ENCODE results near the gene CCDC24. TPM values are rescaled to one million over a fixed set of nuclear protein-coding genes. Genes with fewer than 3 reads are reported as not detected.

Gene CCDC24
- total RNA-seq, 2 experiments from 2014 or later: 8.9 to 9.2 TPM

DNA sequence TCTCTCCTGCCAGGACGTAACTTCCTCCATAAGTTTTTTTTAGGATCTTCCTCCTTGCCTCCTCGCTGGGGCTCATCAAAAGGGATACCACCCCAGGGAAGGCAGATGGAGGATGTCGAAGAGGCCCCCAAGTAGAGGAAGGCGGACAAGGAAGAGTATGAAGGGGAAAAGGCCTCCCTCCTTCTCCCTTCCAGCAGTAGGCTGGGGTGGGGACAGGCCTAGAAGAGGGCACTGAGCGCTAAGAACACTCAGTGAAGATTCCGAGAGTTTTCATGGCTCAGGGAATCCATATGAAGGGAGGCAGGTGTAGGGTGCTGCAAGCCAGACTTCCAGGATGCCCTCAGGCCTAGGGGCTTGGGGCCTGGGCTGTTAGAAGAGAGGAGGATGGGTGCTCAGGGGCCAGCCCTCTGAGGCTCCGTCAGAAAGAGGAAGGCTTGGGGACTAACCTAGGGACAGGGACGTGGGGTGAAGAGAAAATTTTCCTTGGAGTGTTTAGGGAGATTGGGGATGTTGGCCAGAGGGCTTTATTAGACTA is 41.7 kb downstream of the CCDC24 start:
- H3K36me3 ChIP-seq (ENCODE audit: insufficient read depth, low read length): no peaks in the 10 kb centered on the region
- POLR2A ChIA-PET: no interaction called here
- TF ChIP-seq, protein P1, sequence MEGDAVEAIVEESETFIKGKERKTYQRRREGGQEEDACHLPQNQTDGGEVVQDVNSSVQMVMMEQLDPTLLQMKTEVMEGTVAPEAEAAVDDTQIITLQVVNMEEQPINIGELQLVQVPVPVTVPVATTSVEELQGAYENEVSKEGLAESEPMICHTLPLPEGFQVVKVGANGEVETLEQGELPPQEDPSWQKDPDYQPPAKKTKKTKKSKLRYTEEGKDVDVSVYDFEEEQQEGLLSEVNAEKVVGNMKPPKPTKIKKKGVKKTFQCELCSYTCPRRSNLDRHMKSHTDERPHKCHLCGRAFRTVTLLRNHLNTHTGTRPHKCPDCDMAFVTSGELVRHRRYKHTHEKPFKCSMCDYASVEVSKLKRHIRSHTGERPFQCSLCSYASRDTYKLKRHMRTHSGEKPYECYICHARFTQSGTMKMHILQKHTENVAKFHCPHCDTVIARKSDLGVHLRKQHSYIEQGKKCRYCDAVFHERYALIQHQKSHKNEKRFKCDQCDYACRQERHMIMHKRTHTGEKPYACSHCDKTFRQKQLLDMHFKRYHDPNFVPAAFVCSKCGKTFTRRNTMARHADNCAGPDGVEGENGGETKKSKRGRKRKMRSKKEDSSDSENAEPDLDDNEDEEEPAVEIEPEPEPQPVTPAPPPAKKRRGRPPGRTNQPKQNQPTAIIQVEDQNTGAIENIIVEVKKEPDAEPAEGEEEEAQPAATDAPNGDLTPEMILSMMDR (conservative IDR thresholded peaks at IDR 0.05; ENCODE audit: low read length): no peak
- TF ChIP-seq EZH2phosphoT487 (IDR thresholded peaks at IDR 0.05; ENCODE audit: borderline replicate concordance, low read depth, low read length): no peak
- no peak overlapping the region for H3K4me3 ChIP-seq (ENCODE audit: low read depth, low read length, poor library complexity, severe bottlenecking)
- H3K9me2 ChIP-seq (ENCODE audit: insufficient read depth, low read length): no peaks in the 10 kb centered on the region
- no TSS peak for BruUV-seq (replicated peaks)
- CTCF ChIA-PET (ENCODE audit: unreplicated experiment): no interaction called here
- H3K9me3 ChIP-seq (ENCODE audit: low read length): no peaks in the 10 kb centered on the region
- intact Hi-C loops (cut with micrococcal nuclease; ENCODE audit: unreplicated experiment): no loop called here
- peak overlapping the region; percentile 98; the same call in 1 of the 2 replicates for H3K4me2 ChIP-seq (ENCODE audit: low read length)
- H4K20me1 ChIP-seq (ENCODE audit: insufficient read depth, low read length): no peaks in the 10 kb centered on the region
- DNase-seq (ENCODE audit: low spot score): no peak
- no peak overlapping the region for H3K27ac ChIP-seq (ENCODE audit: low read depth, low read length, poor library complexity, severe bottlenecking)
- H2AFZ ChIP-seq (ENCODE audit: low read length): no peak overlapping the region
- peaks cover 32% of the 10 kb centered on the region for H3K4me1 ChIP-seq (ENCODE audit: insufficient read depth, low read length, poor library complexity, severe bottlenecking)
- H3K79me2 ChIP-seq (ENCODE audit: insufficient read depth, low read depth, low read length): no peaks in the 10 kb centered on the region

DNA sequence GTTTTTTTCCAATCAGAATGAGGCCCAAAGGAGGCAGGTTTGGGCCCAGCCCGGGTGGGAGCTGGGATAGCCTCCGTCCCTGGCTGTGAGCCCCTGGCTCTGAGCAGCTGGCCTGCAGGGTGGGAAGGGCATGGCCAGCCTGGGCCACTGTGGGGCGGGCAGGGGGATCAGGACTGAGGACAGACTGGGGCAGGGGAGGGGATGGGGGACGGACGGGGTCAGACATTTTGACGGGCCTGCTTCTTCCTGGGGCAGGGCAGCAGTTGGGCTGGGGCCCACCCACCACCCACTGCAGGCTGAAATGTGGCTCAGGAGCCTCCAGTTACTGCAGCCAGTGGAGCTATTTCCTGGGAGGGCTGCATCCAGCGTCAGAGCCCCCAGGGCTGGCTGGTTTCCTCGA is 42.4 kb downstream of the CCDC24 start:
- Histone ChIP-seq H3K4me3 (ENCODE audit: low read depth, low read length, poor library complexity, severe bottlenecking) (no peak overlapping the region), H3K4me1 (ENCODE audit: insufficient read depth, low read length, poor library complexity, severe bottlenecking) (peaks cover 26% of the 10 kb centered on the region), H4K20me1 (ENCODE audit: insufficient read depth, low read length) (no peaks in the 10 kb centered on the region), H3K79me2 (ENCODE audit: insufficient read depth, low read depth, low read length) (no peaks in the 10 kb centered on the region), H3K4me2 (ENCODE audit: low read length) (no peak overlapping the region), H3K36me3 (ENCODE audit: insufficient read depth, low read length) (no peaks in the 10 kb centered on the region), H3K9me3 (ENCODE audit: low read length) (no peaks in the 10 kb centered on the region), H3K27ac (ENCODE audit: low read depth, low read length, poor library complexity, severe bottlenecking) (no peak overlapping the region), H3K9me2 (ENCODE audit: insufficient read depth, low read length) (no peaks in the 10 kb centered on the region), H2AFZ (ENCODE audit: low read length) (no peak overlapping the region)
- BruUV-seq (replicated peaks): no TSS peak
- ChIA-PET CTCF (ENCODE audit: unreplicated experiment) (no interaction called here), POLR2A (no interaction called here)
- intact Hi-C loops (cut with micrococcal nuclease; ENCODE audit: unreplicated experiment): no loop called here
- no peak for DNase-seq (ENCODE audit: low spot score)
- TF ChIP-seq, protein P1 (conservative IDR thresholded peaks at IDR 0.05; ENCODE audit: low read length): no peak

DNA sequence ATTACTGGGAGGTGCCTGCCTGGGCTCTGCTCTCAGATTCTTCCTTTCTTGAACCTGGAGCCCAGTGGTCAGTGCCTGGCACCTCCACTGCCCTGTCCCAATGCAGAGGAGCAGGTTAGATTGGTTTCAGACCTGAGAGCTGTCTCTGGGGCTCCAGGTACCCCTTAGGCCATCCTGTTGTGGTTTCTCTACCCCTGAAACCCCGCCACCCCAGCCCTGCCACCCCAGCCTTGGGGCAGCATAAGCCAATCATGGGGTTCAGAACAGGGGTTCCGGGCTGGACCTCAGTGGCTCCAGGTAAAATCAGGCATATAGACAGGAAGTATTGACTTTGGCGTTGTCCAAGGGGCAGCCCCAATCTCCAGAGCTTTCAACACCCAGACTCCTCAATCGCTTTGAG is 43.0 kb downstream of the CCDC24 start:
- intact Hi-C loops (cut with micrococcal nuclease; ENCODE audit: unreplicated experiment): no loop called here

More for the DNA sequence above, 43.0 kb downstream of the CCDC24 start:
- POLR2A ChIA-PET: no interaction called here
- Histone ChIP-seq H3K4me1 (ENCODE audit: insufficient read depth, low read length, poor library complexity, severe bottlenecking) (peaks cover 19% of the 10 kb centered on the region), H3K79me2 (ENCODE audit: insufficient read depth, low read depth, low read length) (no peaks in the 10 kb centered on the region), H3K9me3 (ENCODE audit: low read length) (no peaks in the 10 kb centered on the region), H3K4me2 (ENCODE audit: low read length) (no peak overlapping the region), H3K4me3 (ENCODE audit: low read depth, low read length, poor library complexity, severe bottlenecking) (no peak overlapping the region), H4K20me1 (ENCODE audit: insufficient read depth, low read length) (no peaks in the 10 kb centered on the region), H3K27ac (ENCODE audit: low read depth, low read length, poor library complexity, severe bottlenecking) (no peak overlapping the region), H3K36me3 (ENCODE audit: insufficient read depth, low read length) (no peaks in the 10 kb centered on the region), H3K9me2 (ENCODE audit: insufficient read depth, low read length) (no peaks in the 10 kb centered on the region), H2AFZ (ENCODE audit: low read length) (no peak overlapping the region)
- no peak for TF ChIP-seq EZH2phosphoT487 (IDR thresholded peaks at IDR 0.05; ENCODE audit: borderline replicate concordance, low read depth, low read length)
- TF ChIP-seq, protein P1 (conservative IDR thresholded peaks at IDR 0.05; ENCODE audit: low read length): no peak
- no TSS peak for BruUV-seq (replicated peaks)
- CTCF ChIA-PET (ENCODE audit: unreplicated experiment): no interaction called here
- no peak for DNase-seq (ENCODE audit: low spot score)

Measured in OCI-LY7 (cell line).